AG10803 (cell line): ENCODE data around the gene IL13.

ENCODE experiments used
- DNase-seq: peaks from one replicate; pipeline ENCODE4 v3.0.0; 2010; ENCODE audit warnings: low read depth
- H3K4me3 ChIP-seq: 2 replicates; pipeline ENCODE4 v1.5.1; 2011; ENCODE audit warnings: mild to moderate bottlenecking, low read length, control low read depth
- CTCF ChIP-seq: conservative IDR thresholded peaks from 2 replicates; pipeline ENCODE4 v1.5.1; 2011; ENCODE audit warnings: mild to moderate bottlenecking, low read length, control low read depth, inconsistent platforms

Gene IL13

GRCh38 chr5:132657676-132658380 is at the start of gene IL13:
TSS of gene IL13 (plus strand) at chr5:132658173. CDS start at chr5:132658187, 14 bp downstream.
- TF ChIP-seq CTCF: no peak
- no peak within 1 kb of the TSS for H3K4me3 ChIP-seq
- DNase-seq: no peak

GRCh38 chr5:132611965-132612364 is 46.0 kb upstream of the IL13 start:
- TF ChIP-seq CTCF: no peak
- DNase-seq: no peak
- no peak overlapping the region for H3K4me3 ChIP-seq

GRCh38 chr5:132612846-132613245 is 45.1 kb upstream of the IL13 start:
- DNase-seq: no peak
- no peak overlapping the region for H3K4me3 ChIP-seq
- TF ChIP-seq CTCF: no peak

GRCh38 chr5:132621699-132622098 is 36.3 kb upstream of the IL13 start:
- TF ChIP-seq CTCF: no peak
- DNase-seq: no peak
- no peak overlapping the region for H3K4me3 ChIP-seq

- no peak for DNase-seq
- TF ChIP-seq CTCF: no peak
Observed at GRCh38 chr5:132622608-132623007, 35.4 kb upstream of the IL13 start.

GRCh38 chr5:132627470-132627869 is 30.5 kb upstream of the IL13 start:
- TF ChIP-seq CTCF: no peak
- no peak for DNase-seq
- H3K4me3 ChIP-seq: no peak overlapping the region

More at GRCh38 chr5:132622608-132623007, 35.4 kb upstream of the IL13 start:
- no peak overlapping the region for H3K4me3 ChIP-seq

GRCh38 chr5:132628814-132629213 is 29.2 kb upstream of the IL13 start:
- no peak overlapping the region for H3K4me3 ChIP-seq
- DNase-seq: no peak
- no peak for TF ChIP-seq CTCF
